GM23248 (cell line): ENCODE results near the gene FUS.

ENCODE experiments used
- EZH2 ChIP-seq: fragments of 200-600 bp; sonication (generic); IDR thresholded peaks from 2 replicates; pipeline ENCODE4 v1.6.1; 2018; ENCODE audit warnings: antibody characterized with exemption, mild to moderate bottlenecking; ENCODE audit not compliant: insufficient read depth, poor library complexity, severe bottlenecking
- EZH2phosphoT487 ChIP-seq: fragments of 200-600 bp; sonication (generic); IDR thresholded peaks from 2 replicates; pipeline ENCODE4 v1.6.1; 2018; ENCODE audit warnings: antibody characterized with exemption, moderate library complexity, mild to moderate bottlenecking, low read depth; ENCODE audit not compliant: insufficient read depth

DNA sequence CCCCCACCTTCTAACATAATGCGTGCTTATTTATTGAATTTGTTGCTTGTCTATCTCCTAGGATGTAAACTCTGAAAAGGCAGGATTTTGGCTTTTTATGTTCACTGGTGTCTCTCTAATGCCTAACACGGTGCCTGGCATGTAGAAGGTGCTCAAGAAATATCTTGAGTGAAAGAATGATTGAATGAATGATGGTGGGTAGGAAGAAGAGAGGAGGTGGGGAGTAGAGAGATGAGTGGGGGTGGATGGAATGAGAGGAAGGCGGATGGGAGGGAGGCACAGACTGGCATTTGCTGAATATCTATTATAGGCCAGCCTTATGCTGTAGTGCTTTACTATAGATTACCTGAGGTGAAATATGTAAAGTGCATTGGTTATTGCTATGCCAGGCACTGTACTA lies 32.4 kb upstream of the FUS start:
- TF ChIP-seq EZH2 (no peak), EZH2phosphoT487 (no peak)
